WTC11 (cell line): ENCODE data around the gene UNKL.

Experiments
- ETV6 ChIP-seq: sonication (generic); formaldehyde crosslinking; IDR thresholded peaks from 2 replicates; pipeline ENCODE4 v1.8.1; 2022; ENCODE audit warnings: mild to moderate bottlenecking, missing genetic modification reagents
- SP1 ChIP-seq: sonication (generic); formaldehyde crosslinking; conservative IDR thresholded peaks from 2 replicates; pipeline ENCODE4 v1.8.1; 2022; ENCODE audit warnings: missing genetic modification reagents
- ZNF423 ChIP-seq: fragments of 250-450 bp; sonication (Bioruptor Pico); IDR thresholded peaks from 2 replicates; pipeline ENCODE4 v2.1.2; 2022; ENCODE audit warnings: mild to moderate bottlenecking, moderate library complexity
- TF ChIP-seq, protein P1 (sequence below): sonication (generic); formaldehyde crosslinking; IDR thresholded peaks from 2 replicates; pipeline ENCODE4 v1.8.1; 2022; ENCODE audit warnings: mild to moderate bottlenecking, missing genetic modification reagents, moderate library complexity, borderline replicate concordance
- TF ChIP-seq, protein P2 (sequence below): fragments of 200-600 bp; IDR thresholded peaks from 2 replicates; pipeline ENCODE4 v1.8.0; 2022; ENCODE audit warnings: antibody characterized with exemption
- TF ChIP-seq, protein P3 (sequence below): sonication (generic); formaldehyde crosslinking; IDR thresholded peaks from 2 replicates; pipeline ENCODE4 v1.8.0; 2023; ENCODE audit warnings: missing genetic modification reagents

DNA sequence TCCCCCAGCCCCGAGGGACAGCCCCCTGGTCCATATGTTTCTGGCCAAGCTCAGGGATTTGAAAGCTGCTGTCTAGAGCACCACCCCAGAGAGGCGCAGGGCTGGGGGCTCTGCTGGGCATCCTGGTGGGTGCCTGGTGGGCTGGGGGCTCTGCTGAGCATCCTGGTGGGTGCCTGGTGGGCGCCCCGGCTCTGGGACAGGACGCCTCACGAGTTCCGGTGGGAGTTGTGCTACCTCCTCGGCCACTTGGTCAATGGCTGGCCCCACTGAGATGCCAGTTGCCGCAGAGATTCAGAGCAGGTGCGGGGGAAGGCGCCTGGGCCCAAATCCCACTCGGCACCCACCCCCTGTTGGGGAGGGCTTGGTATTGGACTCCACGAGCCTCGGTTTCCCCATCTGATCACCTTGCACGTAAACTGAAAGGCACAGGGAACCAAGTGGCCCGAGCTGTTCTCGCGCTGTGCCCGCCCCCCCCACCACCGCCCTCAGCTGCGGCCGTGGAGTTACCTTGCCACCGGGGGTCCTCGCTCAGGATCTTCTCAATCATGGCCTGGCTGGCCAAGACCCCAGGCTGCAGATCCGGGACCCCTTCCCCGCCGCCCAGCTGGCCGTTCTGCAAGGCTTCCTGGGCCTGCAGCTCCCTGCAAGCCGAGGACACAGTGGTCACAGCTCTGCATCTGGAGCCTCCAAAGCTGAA, 13.3 kb downstream of the UNKL start:
- TF ChIP-seq, protein P1, sequence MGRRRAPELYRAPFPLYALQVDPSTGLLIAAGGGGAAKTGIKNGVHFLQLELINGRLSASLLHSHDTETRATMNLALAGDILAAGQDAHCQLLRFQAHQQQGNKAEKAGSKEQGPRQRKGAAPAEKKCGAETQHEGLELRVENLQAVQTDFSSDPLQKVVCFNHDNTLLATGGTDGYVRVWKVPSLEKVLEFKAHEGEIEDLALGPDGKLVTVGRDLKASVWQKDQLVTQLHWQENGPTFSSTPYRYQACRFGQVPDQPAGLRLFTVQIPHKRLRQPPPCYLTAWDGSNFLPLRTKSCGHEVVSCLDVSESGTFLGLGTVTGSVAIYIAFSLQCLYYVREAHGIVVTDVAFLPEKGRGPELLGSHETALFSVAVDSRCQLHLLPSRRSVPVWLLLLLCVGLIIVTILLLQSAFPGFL (CRISPR knock-in tag) = no peak
- TF ChIP-seq, protein P2, sequence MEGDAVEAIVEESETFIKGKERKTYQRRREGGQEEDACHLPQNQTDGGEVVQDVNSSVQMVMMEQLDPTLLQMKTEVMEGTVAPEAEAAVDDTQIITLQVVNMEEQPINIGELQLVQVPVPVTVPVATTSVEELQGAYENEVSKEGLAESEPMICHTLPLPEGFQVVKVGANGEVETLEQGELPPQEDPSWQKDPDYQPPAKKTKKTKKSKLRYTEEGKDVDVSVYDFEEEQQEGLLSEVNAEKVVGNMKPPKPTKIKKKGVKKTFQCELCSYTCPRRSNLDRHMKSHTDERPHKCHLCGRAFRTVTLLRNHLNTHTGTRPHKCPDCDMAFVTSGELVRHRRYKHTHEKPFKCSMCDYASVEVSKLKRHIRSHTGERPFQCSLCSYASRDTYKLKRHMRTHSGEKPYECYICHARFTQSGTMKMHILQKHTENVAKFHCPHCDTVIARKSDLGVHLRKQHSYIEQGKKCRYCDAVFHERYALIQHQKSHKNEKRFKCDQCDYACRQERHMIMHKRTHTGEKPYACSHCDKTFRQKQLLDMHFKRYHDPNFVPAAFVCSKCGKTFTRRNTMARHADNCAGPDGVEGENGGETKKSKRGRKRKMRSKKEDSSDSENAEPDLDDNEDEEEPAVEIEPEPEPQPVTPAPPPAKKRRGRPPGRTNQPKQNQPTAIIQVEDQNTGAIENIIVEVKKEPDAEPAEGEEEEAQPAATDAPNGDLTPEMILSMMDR = no peak
- no peak for TF ChIP-seq ETV6 (CRISPR knock-in tag)
- TF ChIP-seq SP1 (CRISPR knock-in tag) = no peak
- TF ChIP-seq ZNF423 (CRISPR knock-in tag) = no peak
- TF ChIP-seq, protein P3, sequence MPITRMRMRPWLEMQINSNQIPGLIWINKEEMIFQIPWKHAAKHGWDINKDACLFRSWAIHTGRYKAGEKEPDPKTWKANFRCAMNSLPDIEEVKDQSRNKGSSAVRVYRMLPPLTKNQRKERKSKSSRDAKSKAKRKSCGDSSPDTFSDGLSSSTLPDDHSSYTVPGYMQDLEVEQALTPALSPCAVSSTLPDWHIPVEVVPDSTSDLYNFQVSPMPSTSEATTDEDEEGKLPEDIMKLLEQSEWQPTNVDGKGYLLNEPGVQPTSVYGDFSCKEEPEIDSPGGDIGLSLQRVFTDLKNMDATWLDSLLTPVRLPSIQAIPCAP (CRISPR knock-in tag) = no peak
